ENCODE data around the gene CD59. TPM values are rescaled to one million over a fixed set of nuclear protein-coding genes. Genes with fewer than 3 reads are reported as not detected.
"Not testable (repeated sequence)": the region's sequence is repeated elsewhere in the genome, so short reads cannot be mapped to it uniquely, and the experiment has no call there.

The CD59 gene
- total RNA-seq, 1 donor from 2014 or later: 204 TPM

- DNase-seq (ENCODE audit: extremely low spot score, unreplicated experiment): no peak
- Mint-ChIP-seq H3K9me3 (no peaks in the 10 kb centered on the region), H3K27ac (peak overlapping the region; percentile 91), H3K27me3 (peaks cover 5% of the 10 kb centered on the region), H3K4me1 (ENCODE audit: unreplicated experiment) (peaks cover 40% of the 10 kb centered on the region), H3K4me3 (peak overlapping the region; percentile 94), H3K36me3 (peaks cover 22% of the 10 kb centered on the region)
- TF ChIP-seq CTCF (conservative IDR thresholded peaks at IDR 0.05): no peak
Measured at GRCh38 chr11:33734441-33735270, 1.6 kb downstream of the CD59 start.

GRCh38 chr11:33733980-33734379, 2.2 kb downstream of the CD59 start:
- Mint-ChIP-seq H3K27ac (peak overlapping the region; percentile 91), H3K9me3 (no peaks in the 10 kb centered on the region), H3K4me1 (ENCODE audit: unreplicated experiment) (peaks cover 45% of the 10 kb centered on the region), H3K4me3 (peak overlapping the region; percentile 94), H3K27me3 (peaks cover 5% of the 10 kb centered on the region), H3K36me3 (peaks cover 26% of the 10 kb centered on the region)
- no peak for TF ChIP-seq CTCF (conservative IDR thresholded peaks at IDR 0.05)
- DNase-seq (ENCODE audit: extremely low spot score, unreplicated experiment): no peak

GRCh38 chr11:33731723-33732531, 4.3 kb downstream of the CD59 start:
- TF ChIP-seq CTCF (conservative IDR thresholded peaks at IDR 0.05): no peak
- H3K36me3 Mint-ChIP-seq: peaks cover 38% of the 10 kb centered on the region
- no peaks in the 10 kb centered on the region for H3K27me3 Mint-ChIP-seq
- H3K4me1 Mint-ChIP-seq (ENCODE audit: unreplicated experiment): peaks cover 42% of the 10 kb centered on the region
- H3K4me3 Mint-ChIP-seq: peak overlapping the region; percentile 17
- H3K9me3 Mint-ChIP-seq: no peaks in the 10 kb centered on the region
- H3K27ac Mint-ChIP-seq: peak overlapping the region; percentile 40
- no peak for DNase-seq (ENCODE audit: extremely low spot score, unreplicated experiment)

GRCh38 chr11:33730716-33731115, 5.5 kb downstream of the CD59 start:
- Mint-ChIP-seq H3K4me1 (ENCODE audit: unreplicated experiment) (peaks cover 49% of the 10 kb centered on the region), H3K36me3 (peaks cover 45% of the 10 kb centered on the region), H3K27ac (no peak overlapping the region), H3K4me3 (no peak overlapping the region), H3K27me3 (no peaks in the 10 kb centered on the region), H3K9me3 (no peaks in the 10 kb centered on the region)
- DNase-seq (ENCODE audit: extremely low spot score, unreplicated experiment): no peak
- TF ChIP-seq CTCF (conservative IDR thresholded peaks at IDR 0.05): no peak

- H3K4me1 Mint-ChIP-seq (ENCODE audit: unreplicated experiment): peaks cover 50% of the 10 kb centered on the region
- not testable (repeated sequence) for DNase-seq (ENCODE audit: extremely low spot score, unreplicated experiment); H3K4me3 Mint-ChIP-seq; H3K27me3 Mint-ChIP-seq; H3K27ac Mint-ChIP-seq; H3K9me3 Mint-ChIP-seq
- peaks cover 48% of the 10 kb centered on the region for H3K36me3 Mint-ChIP-seq
Measured at GRCh38 chr11:33729072-33729664, 7.1 kb downstream of the CD59 start.

- not testable (repeated sequence) for H3K9me3 Mint-ChIP-seq; H3K4me3 Mint-ChIP-seq; H3K27ac Mint-ChIP-seq; H3K27me3 Mint-ChIP-seq; DNase-seq (ENCODE audit: extremely low spot score, unreplicated experiment)
- H3K36me3 Mint-ChIP-seq: peaks cover 42% of the 10 kb centered on the region
- peaks cover 52% of the 10 kb centered on the region for H3K4me1 Mint-ChIP-seq (ENCODE audit: unreplicated experiment)
Measured at GRCh38 chr11:33727539-33727938, 8.7 kb downstream of the CD59 start.

Data from type B pancreatic cell (in vitro differentiated cells).